Epithelial cell of esophagus (primary cell): ENCODE data around the gene ZNF620.

Experiments used
- DNase-seq: peaks from one replicate; pipeline ENCODE4 v3.0.0; 2010; ENCODE audit warnings: low read depth
- H3K4me3 ChIP-seq: 2 replicates; pipeline ENCODE4 v1.5.1; 2011; ENCODE audit warnings: mild to moderate bottlenecking, low read length, control low read depth
- TF ChIP-seq, protein P1 (sequence below): IDR thresholded peaks from 2 replicates; pipeline ENCODE4 v1.5.1; 2011; ENCODE audit warnings: low read depth, mild to moderate bottlenecking, low read length, control low read depth, inconsistent platforms; ENCODE audit not compliant: insufficient read depth; ENCODE audit errors: missing control alignments

The ZNF620 gene

DNA sequence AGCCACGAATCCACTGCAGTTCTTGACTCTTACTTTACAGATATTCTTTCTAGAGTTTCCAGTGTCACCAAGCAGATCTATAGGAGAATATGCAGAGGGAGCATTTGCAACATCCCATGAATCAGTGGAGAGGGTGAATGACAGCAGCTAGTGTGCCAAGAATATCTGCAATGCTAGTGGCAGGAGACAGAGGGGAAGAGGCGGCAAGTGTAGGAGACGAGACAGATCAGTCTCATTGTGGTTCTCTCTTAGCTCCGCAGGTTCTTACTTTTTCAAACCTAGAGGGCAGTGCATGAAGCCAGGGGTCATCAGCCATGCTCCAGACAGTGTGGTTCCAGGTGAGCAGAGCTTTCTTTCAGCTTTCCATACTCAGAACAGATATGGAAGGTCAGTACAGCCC, 28.2 kb upstream of the ZNF620 start:
- peak overlapping the region; percentile 94 for H3K4me3 ChIP-seq
- TF ChIP-seq, protein P1, sequence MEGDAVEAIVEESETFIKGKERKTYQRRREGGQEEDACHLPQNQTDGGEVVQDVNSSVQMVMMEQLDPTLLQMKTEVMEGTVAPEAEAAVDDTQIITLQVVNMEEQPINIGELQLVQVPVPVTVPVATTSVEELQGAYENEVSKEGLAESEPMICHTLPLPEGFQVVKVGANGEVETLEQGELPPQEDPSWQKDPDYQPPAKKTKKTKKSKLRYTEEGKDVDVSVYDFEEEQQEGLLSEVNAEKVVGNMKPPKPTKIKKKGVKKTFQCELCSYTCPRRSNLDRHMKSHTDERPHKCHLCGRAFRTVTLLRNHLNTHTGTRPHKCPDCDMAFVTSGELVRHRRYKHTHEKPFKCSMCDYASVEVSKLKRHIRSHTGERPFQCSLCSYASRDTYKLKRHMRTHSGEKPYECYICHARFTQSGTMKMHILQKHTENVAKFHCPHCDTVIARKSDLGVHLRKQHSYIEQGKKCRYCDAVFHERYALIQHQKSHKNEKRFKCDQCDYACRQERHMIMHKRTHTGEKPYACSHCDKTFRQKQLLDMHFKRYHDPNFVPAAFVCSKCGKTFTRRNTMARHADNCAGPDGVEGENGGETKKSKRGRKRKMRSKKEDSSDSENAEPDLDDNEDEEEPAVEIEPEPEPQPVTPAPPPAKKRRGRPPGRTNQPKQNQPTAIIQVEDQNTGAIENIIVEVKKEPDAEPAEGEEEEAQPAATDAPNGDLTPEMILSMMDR, result no peak
- peak; percentile 41 for DNase-seq

DNA sequence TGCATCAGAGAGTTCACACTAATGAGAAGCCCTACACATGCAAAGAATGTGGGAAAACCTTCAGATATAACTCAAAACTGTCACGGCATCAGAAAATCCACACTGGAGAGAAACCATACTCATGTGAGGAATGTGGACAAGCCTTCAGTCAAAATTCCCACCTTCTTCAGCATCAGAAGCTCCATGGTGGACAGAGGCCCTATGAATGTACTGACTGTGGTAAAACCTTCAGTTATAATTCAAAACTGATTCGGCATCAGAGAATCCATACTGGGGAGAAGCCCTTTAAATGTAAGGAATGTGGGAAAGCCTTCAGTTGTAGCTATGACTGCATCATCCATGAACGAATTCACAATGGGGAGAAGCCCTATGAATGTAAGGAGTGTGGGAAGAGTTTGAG, 18.7 kb upstream of the ZNF620 start:
- TF ChIP-seq, protein P1, result no peak
- DNase-seq, result no peak
- H3K4me3 ChIP-seq, result no peak overlapping the region

DNA sequence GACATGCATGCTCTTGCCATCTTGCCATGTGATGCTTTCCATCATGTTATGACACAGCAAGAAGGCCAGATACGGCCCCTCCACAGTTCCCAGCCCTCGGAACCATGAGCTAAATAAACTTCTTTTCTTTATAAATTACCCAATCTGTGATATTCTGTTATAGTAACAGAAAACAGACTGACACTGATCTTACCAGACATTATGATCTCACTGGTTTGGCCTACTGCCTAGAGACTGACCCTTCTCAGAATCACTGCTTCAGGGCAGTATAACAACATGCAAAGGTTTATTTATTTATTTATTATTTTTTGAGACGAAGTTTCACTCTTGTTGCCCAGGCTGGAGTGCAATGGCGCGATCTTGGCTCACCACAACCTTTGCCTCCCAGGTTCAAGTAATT, 14.9 kb upstream of the ZNF620 start:
- no peak overlapping the region for H3K4me3 ChIP-seq
- TF ChIP-seq, protein P1, result no peak
- DNase-seq, result no peak

DNA sequence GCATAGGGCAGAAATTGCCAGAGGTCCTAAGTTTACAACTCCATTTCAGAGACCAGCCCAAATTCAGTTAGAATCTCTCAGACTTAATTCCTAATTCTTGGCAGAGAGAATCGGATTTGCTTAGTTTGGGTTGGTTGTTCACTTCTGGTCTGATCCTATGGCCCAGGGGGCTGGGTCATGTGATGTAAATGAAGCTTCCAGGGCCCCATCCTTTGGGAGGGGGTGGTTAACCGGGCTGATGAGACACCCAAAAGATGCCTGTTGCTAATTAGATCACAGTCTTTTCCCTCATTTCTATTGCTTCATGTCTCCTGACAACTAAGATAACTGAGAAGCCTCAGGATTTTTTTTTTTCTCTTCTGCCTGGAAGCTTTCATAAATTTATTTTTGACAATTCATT, 11.1 kb upstream of the ZNF620 start:
- no peak overlapping the region for H3K4me3 ChIP-seq
- DNase-seq, result no peak
- TF ChIP-seq, protein P1, result no peak

GRCh38 chr3:40497288-40497687, 8.6 kb upstream of the ZNF620 start:
- TF ChIP-seq, protein P1, result no peak
- DNase-seq, result no peak

DNA sequence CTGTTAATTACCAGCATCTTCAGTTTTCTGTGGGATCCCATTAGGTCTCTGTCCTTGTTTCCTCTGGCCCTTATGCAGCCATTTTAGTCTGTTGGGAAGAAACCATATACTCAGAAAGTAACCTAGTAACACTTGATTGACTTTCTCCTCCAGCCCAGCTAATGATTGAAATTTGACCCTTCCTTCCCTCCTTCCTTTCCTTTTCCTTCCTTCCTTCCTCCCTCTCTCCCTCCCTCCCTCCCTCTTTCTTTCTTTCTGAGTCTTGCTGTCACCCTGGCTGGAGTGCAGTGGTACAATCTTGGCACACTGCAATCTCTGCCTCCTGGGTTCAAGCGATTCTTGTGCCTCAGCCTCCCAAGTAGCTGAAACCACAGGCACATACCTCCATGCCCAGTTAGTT, 5.9 kb upstream of the ZNF620 start:
- TF ChIP-seq, protein P1, result no peak
- no peak for DNase-seq
- no peak overlapping the region for H3K4me3 ChIP-seq

More at GRCh38 chr3:40497288-40497687, 8.6 kb upstream of the ZNF620 start:
- H3K4me3 ChIP-seq, result no peak overlapping the region

DNA sequence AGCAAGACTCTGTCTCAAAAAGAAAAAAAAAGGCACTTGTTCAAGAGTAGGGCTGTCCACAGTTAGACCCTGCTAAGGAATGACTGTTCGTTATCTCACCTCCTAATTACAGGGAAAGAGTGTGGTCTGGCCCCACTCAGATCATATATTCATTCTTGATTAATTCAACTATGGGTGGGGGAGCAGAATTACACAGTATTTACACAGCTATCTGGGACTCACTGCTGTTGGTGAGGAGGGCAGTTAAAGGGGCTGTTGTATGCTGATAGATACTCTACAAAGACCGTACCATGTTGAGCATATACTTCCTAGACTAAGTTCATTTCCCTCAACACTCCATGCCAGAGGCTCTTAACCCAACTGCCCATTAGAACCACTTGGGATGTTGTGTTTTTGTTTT, 3.8 kb upstream of the ZNF620 start:
- no peak overlapping the region for H3K4me3 ChIP-seq
- TF ChIP-seq, protein P1, result no peak
- DNase-seq, result no peak
